GM18502 (cell line): ENCODE results near the gene PARL.

Source experiments
- ATAC-seq: cut with Tn5 transposase; IDR thresholded peaks from one replicate; pipeline ENCODE4 v1.9.1; 2021; ENCODE audit warnings: mild to moderate bottlenecking; ENCODE audit not compliant: unreplicated experiment, poor library complexity

Gene PARL

GRCh38 chr3:183884427-183885296 lies at the start of gene PARL:
Gene PARL (minus strand): TSS chr3:183884880. CDS start chr3:183884846, 34 bp downstream.
- ATAC-seq, result peak; percentile 100

GRCh38 chr3:183933160-183933559 lies 48.5 kb upstream of the PARL start:
- no peak for ATAC-seq

GRCh38 chr3:183931881-183932280 lies 47.2 kb upstream of the PARL start:
- ATAC-seq, result no peak

GRCh38 chr3:183930086-183930485 lies 45.4 kb upstream of the PARL start:
- ATAC-seq, result no peak

- no peak for ATAC-seq
Measured at GRCh38 chr3:183927059-183927458, 42.4 kb upstream of the PARL start.

- ATAC-seq, result no peak
Measured at GRCh38 chr3:183924956-183925355, 40.3 kb upstream of the PARL start.

- no peak for ATAC-seq
Measured at GRCh38 chr3:183924543-183924942, 39.9 kb upstream of the PARL start.

- no peak for ATAC-seq
Measured at GRCh38 chr3:183922421-183922820, 37.7 kb upstream of the PARL start.

GRCh38 chr3:183921096-183921495 lies 36.4 kb upstream of the PARL start:
- no peak for ATAC-seq

GRCh38 chr3:183920416-183920815 lies 35.7 kb upstream of the PARL start:
- ATAC-seq, result no peak

GRCh38 chr3:183918178-183918577 lies 33.5 kb upstream of the PARL start:
- no peak for ATAC-seq

GRCh38 chr3:183917776-183918175 lies 33.1 kb upstream of the PARL start:
- no peak for ATAC-seq

GRCh38 chr3:183914856-183915255 lies 30.2 kb upstream of the PARL start:
- no peak for ATAC-seq

- ATAC-seq, result no peak
Measured at GRCh38 chr3:183913580-183913920, 28.9 kb upstream of the PARL start.

- ATAC-seq, result no peak
Measured at GRCh38 chr3:183912895-183913579, 28.4 kb upstream of the PARL start.

GRCh38 chr3:183911763-183912506 lies 27.3 kb upstream of the PARL start:
- no peak for ATAC-seq

- no peak for ATAC-seq
Measured at GRCh38 chr3:183911087-183911486, 26.4 kb upstream of the PARL start.

GRCh38 chr3:183909030-183909600 lies 24.4 kb upstream of the PARL start:
- no peak for ATAC-seq

- ATAC-seq, result no peak
Measured at GRCh38 chr3:183907911-183908331, 23.2 kb upstream of the PARL start.

GRCh38 chr3:183907176-183907575 lies 22.5 kb upstream of the PARL start:
- no peak for ATAC-seq
